ENCODE data around the gene PSMA3. TPM values are rescaled to one million over a fixed set of nuclear protein-coding genes. Genes with fewer than 3 reads are reported as not detected.

Gene PSMA3
- polyA plus RNA-seq, 1 donor from 2014 or later = 198 TPM

DNA sequence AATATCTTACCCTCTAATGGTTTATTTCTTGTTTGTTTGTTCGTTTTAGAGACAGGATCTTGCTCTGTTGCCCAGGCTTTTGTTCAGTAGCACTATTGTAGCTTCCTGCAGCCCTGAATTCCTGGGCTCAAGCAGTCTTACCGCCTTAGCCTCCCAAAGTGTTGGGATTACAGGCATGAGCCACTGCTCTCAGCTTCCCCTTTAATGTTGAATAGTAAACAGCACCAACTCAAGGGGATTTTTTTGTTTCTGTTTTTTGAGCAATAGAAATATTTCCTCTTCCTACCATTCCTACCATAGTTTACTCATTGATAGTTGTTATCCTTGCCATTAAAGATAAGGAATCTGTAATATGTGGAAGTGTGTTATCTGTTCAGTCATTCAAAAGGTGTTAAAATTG lies 64.4 kb downstream of the PSMA3 start:
- Histone ChIP-seq H3K27me3 (ENCODE audit: insufficient read depth, low read depth, low read length) (no peaks in the 10 kb centered on the region), H4K20me1 (ENCODE audit: insufficient read depth) (no peaks in the 10 kb centered on the region), H3K9me3 (ENCODE audit: low read length) (no peaks in the 10 kb centered on the region), H3K4me2 (ENCODE audit: low read length) (no peak overlapping the region), H3K4me3 (ENCODE audit: low read length) (no peak overlapping the region), H3K79me2 (replicated peaks; ENCODE audit: insufficient read depth, low read length) (no peaks in the 10 kb centered on the region), H3F3A (ENCODE audit: insufficient read depth, low read length, poor library complexity, severe bottlenecking) (no peaks in the 10 kb centered on the region), H2AFZ (ENCODE audit: low read depth, low read length) (no peak overlapping the region), H3K9ac (ENCODE audit: low read length) (no peak overlapping the region), H3K36me3 (ENCODE audit: insufficient read depth, low read length) (no peaks in the 10 kb centered on the region), H3K9me2 (ENCODE audit: insufficient read depth, low read length) (no peaks in the 10 kb centered on the region), H3K27ac (ENCODE audit: low read length) (no peak overlapping the region)
- no peak for TF ChIP-seq EP300 (conservative IDR thresholded peaks at IDR 0.05; ENCODE audit: poor library complexity, severe bottlenecking)

DNA sequence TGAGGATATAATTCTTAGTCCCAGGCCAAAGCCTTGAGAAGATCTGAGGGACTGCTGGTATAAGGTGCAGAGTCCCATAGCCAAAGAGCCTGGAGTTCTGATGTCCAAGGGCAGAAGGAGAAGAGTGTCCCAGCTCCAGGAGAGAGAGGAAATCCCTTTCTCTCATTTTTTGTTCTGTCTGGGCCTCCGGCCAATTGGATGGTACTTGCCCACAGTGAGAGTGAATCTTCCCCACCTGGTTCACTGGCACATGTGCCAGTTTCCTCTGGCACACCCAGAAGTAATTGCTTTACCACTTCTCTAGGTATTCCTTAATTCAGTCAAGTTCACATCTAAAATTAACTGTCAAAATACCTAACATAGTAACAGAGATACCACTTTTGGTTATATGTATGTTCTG lies 69.1 kb downstream of the PSMA3 start:
- Histone ChIP-seq H3K27ac (ENCODE audit: low read length) (no peak overlapping the region), H4K20me1 (ENCODE audit: insufficient read depth) (no peaks in the 10 kb centered on the region), H3K9ac (ENCODE audit: low read length) (no peak overlapping the region), H3K79me2 (replicated peaks; ENCODE audit: insufficient read depth, low read length) (no peaks in the 10 kb centered on the region), H3K36me3 (ENCODE audit: insufficient read depth, low read length) (no peaks in the 10 kb centered on the region), H2AFZ (ENCODE audit: low read depth, low read length) (no peak overlapping the region), H3K9me3 (ENCODE audit: low read length) (no peaks in the 10 kb centered on the region), H3K4me3 (ENCODE audit: low read length) (no peak overlapping the region), H3F3A (ENCODE audit: insufficient read depth, low read length, poor library complexity, severe bottlenecking) (no peaks in the 10 kb centered on the region), H3K4me2 (ENCODE audit: low read length) (no peak overlapping the region), H3K9me2 (ENCODE audit: insufficient read depth, low read length) (no peaks in the 10 kb centered on the region), H3K27me3 (ENCODE audit: insufficient read depth, low read depth, low read length) (no peaks in the 10 kb centered on the region)
- TF ChIP-seq, protein P1, sequence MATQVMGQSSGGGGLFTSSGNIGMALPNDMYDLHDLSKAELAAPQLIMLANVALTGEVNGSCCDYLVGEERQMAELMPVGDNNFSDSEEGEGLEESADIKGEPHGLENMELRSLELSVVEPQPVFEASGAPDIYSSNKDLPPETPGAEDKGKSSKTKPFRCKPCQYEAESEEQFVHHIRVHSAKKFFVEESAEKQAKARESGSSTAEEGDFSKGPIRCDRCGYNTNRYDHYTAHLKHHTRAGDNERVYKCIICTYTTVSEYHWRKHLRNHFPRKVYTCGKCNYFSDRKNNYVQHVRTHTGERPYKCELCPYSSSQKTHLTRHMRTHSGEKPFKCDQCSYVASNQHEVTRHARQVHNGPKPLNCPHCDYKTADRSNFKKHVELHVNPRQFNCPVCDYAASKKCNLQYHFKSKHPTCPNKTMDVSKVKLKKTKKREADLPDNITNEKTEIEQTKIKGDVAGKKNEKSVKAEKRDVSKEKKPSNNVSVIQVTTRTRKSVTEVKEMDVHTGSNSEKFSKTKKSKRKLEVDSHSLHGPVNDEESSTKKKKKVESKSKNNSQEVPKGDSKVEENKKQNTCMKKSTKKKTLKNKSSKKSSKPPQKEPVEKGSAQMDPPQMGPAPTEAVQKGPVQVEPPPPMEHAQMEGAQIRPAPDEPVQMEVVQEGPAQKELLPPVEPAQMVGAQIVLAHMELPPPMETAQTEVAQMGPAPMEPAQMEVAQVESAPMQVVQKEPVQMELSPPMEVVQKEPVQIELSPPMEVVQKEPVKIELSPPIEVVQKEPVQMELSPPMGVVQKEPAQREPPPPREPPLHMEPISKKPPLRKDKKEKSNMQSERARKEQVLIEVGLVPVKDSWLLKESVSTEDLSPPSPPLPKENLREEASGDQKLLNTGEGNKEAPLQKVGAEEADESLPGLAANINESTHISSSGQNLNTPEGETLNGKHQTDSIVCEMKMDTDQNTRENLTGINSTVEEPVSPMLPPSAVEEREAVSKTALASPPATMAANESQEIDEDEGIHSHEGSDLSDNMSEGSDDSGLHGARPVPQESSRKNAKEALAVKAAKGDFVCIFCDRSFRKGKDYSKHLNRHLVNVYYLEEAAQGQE (IDR thresholded peaks at IDR 0.05; ENCODE audit: borderline replicate concordance) = no peak
- TF ChIP-seq SMC3 (conservative IDR thresholded peaks at IDR 0.05; ENCODE audit: poor library complexity) (no peak), RAD21 (conservative IDR thresholded peaks at IDR 0.05) (no peak), EP300 (conservative IDR thresholded peaks at IDR 0.05; ENCODE audit: poor library complexity, severe bottlenecking) (no peak), MXI1 (conservative IDR thresholded peaks at IDR 0.05; ENCODE audit: poor library complexity, severe bottlenecking) (no peak), POLR2AphosphoS5 (IDR thresholded peaks at IDR 0.05) (no peak), EZH2 (IDR thresholded peaks at IDR 0.05; ENCODE audit: borderline replicate concordance, insufficient read depth, low read length, poor library complexity, severe bottlenecking) (no peak), TAF1 (IDR thresholded peaks at IDR 0.05; ENCODE audit: low read depth) (no peak)
- TF ChIP-seq, protein P2, sequence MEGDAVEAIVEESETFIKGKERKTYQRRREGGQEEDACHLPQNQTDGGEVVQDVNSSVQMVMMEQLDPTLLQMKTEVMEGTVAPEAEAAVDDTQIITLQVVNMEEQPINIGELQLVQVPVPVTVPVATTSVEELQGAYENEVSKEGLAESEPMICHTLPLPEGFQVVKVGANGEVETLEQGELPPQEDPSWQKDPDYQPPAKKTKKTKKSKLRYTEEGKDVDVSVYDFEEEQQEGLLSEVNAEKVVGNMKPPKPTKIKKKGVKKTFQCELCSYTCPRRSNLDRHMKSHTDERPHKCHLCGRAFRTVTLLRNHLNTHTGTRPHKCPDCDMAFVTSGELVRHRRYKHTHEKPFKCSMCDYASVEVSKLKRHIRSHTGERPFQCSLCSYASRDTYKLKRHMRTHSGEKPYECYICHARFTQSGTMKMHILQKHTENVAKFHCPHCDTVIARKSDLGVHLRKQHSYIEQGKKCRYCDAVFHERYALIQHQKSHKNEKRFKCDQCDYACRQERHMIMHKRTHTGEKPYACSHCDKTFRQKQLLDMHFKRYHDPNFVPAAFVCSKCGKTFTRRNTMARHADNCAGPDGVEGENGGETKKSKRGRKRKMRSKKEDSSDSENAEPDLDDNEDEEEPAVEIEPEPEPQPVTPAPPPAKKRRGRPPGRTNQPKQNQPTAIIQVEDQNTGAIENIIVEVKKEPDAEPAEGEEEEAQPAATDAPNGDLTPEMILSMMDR (IDR thresholded peaks at IDR 0.05; ENCODE audit: poor library complexity, severe bottlenecking) = no peak

- Histone ChIP-seq H3K9me3 (ENCODE audit: low read length) (no peaks in the 10 kb centered on the region), H3K27ac (ENCODE audit: low read length) (no peak overlapping the region), H3F3A (ENCODE audit: insufficient read depth, low read length, poor library complexity, severe bottlenecking) (no peaks in the 10 kb centered on the region), H4K20me1 (ENCODE audit: insufficient read depth) (no peaks in the 10 kb centered on the region), H3K79me2 (replicated peaks; ENCODE audit: insufficient read depth, low read length) (no peaks in the 10 kb centered on the region), H3K27me3 (ENCODE audit: insufficient read depth, low read depth, low read length) (no peaks in the 10 kb centered on the region), H3K4me3 (ENCODE audit: low read length) (no peak overlapping the region), H3K9me2 (ENCODE audit: insufficient read depth, low read length) (no peaks in the 10 kb centered on the region), H3K9ac (ENCODE audit: low read length) (no peak overlapping the region), H2AFZ (ENCODE audit: low read depth, low read length) (no peak overlapping the region), H3K36me3 (ENCODE audit: insufficient read depth, low read length) (no peaks in the 10 kb centered on the region), H3K4me2 (ENCODE audit: low read length) (no peak overlapping the region)
- TF ChIP-seq, protein P1 (IDR thresholded peaks at IDR 0.05; ENCODE audit: borderline replicate concordance) = no peak
- TF ChIP-seq MXI1 (conservative IDR thresholded peaks at IDR 0.05; ENCODE audit: poor library complexity, severe bottlenecking) = no peak
- no peak for TF ChIP-seq RAD21 (conservative IDR thresholded peaks at IDR 0.05)
- no peak for TF ChIP-seq EP300 (conservative IDR thresholded peaks at IDR 0.05; ENCODE audit: poor library complexity, severe bottlenecking)
- TF ChIP-seq TAF1 (IDR thresholded peaks at IDR 0.05; ENCODE audit: low read depth) = no peak
- no peak for TF ChIP-seq EZH2 (IDR thresholded peaks at IDR 0.05; ENCODE audit: borderline replicate concordance, insufficient read depth, low read length, poor library complexity, severe bottlenecking)
- no peak for TF ChIP-seq POLR2AphosphoS5 (IDR thresholded peaks at IDR 0.05)
- no peak for TF ChIP-seq SMC3 (conservative IDR thresholded peaks at IDR 0.05; ENCODE audit: poor library complexity)
Observed at GRCh38 chr14:58315606-58316005, 71.0 kb downstream of the PSMA3 start.
